K562 (cell line): ENCODE data around the gene NOD2. TPM values are rescaled to one million over a fixed set of nuclear protein-coding genes. Genes with fewer than 3 reads are reported as not detected.

Source experiments
- CHD2 ChIP-seq: IDR thresholded peaks from 2 replicates; pipeline ENCODE4 v1.6.1; 2011; ENCODE audit warnings: low read depth, low read length
- E2F5 ChIP-seq: sonication (generic); formaldehyde crosslinking; IDR thresholded peaks from 2 replicates; pipeline ENCODE4 v1.8.0; 2022; ENCODE audit warnings: mild to moderate bottlenecking, missing genetic modification reagents
- GABPB2 ChIP-seq: fragments of 250-450 bp; sonication (Bioruptor Pico); conservative IDR thresholded peaks from 2 replicates; pipeline ENCODE4 v1.5.1; 2021; ENCODE audit warnings: mild to moderate bottlenecking
- JUND ChIP-seq, 2 experiments: IDR thresholded peaks; 2 replicates in 1 of 2; 3 replicates in 1 of 2; pipeline ENCODE4 v1.6.1; 2011; ENCODE audit warnings: borderline replicate concordance in 2 of 2, low read depth in 2 of 2, low read length in 2 of 2, improper control_type of control experiment in 1 of 2, missing biosample characterization in 1 of 2, missing genetic modification characterization in 1 of 2, missing genetic modification reagents in 1 of 2
- MGA ChIP-seq: fragments of 450-650 bp; IDR thresholded peaks from 2 replicates; pipeline ENCODE4 v1.6.1; 2016; ENCODE audit warnings: mild to moderate bottlenecking, moderate library complexity
- NR1H2 ChIP-seq: sonication (generic); formaldehyde crosslinking; IDR thresholded peaks from 2 replicates; pipeline ENCODE4 v1.4.0; 2020; ENCODE audit warnings: mild to moderate bottlenecking, missing genetic modification reagents
- PPARD ChIP-seq: fragments of 250-450 bp; sonication (Bioruptor Pico); IDR thresholded peaks from 2 replicates; pipeline ENCODE4 v1.8.0; 2022; ENCODE audit warnings: inconsistent platforms, mild to moderate bottlenecking, moderate library complexity
- SMARCC2 ChIP-seq: fragments of 450-650 bp; IDR thresholded peaks from 2 replicates; pipeline ENCODE4 v1.6.1; 2017; ENCODE audit warnings: antibody characterized with exemption, moderate library complexity, mild to moderate bottlenecking, low read depth
- TOE1 ChIP-seq, 2 experiments: fragments of 450-650 bp in 1 of 2; sonication (generic) in 1 of 2; formaldehyde crosslinking in 1 of 2; IDR thresholded peaks; 2 replicates each; pipeline versions ENCODE4 v1.7.1 to v1.8.0; 2016 to 2022; ENCODE audit warnings: borderline replicate concordance in 2 of 2, mild to moderate bottlenecking in 2 of 2, antibody characterized with exemption in 1 of 2, inconsistent platforms in 1 of 2, low read depth in 1 of 2, missing genetic modification reagents in 1 of 2, moderate library complexity in 1 of 2
- ZNF217 ChIP-seq: sonication (generic); formaldehyde crosslinking; IDR thresholded peaks from 2 replicates; pipeline ENCODE4 v1.8.0; 2022; ENCODE audit warnings: mild to moderate bottlenecking, missing genetic modification reagents
- ZNF449 ChIP-seq: fragments of 250-450 bp; sonication (Bioruptor Pico); IDR thresholded peaks from 2 replicates; pipeline ENCODE4 v1.8.0; 2022; ENCODE audit warnings: moderate library complexity, mild to moderate bottlenecking, inconsistent platforms
- ZNF668 ChIP-seq: fragments of 250-450 bp; sonication (Bioruptor Pico); IDR thresholded peaks from 2 replicates; pipeline ENCODE4 v1.8.0; 2022; ENCODE audit warnings: mild to moderate bottlenecking, inconsistent platforms
- polyA plus RNA-seq, 8 experiments: library from polyadenylated mRNA; depleted of rRNA in 4 of 8; stranded (reverse) in 5 of 8; unstranded in 3 of 8; fragments of >200 nt; fragmentation: Nextera tagmentation in 2 of 8; fragmentation: Illumina TruSeq in 1 of 8; extraction: Ambion mirVana in 2 of 8; extraction: Trizol in 1 of 8; gene quantifications; 2 replicates each; pipeline versions ENCODE4 v1.2.1 to v1.2.3, GENCODE V29; 2011 to 2014; ENCODE audit warnings: inconsistent platforms in 1 of 8, missing spikeins in 1 of 8
- total RNA-seq, 7 experiments: library from RNA; depleted of rRNA in 6 of 7; stranded (reverse); fragments of >200 nt in 6 of 7; fragmentation: Illumina TruSeq in 2 of 7; extraction: Trizol in 2 of 7; gene quantifications; 2 replicates each; pipeline versions ENCODE4 v1.2.1 to v1.2.3, GENCODE V29; 2011 to 2021; ENCODE audit warnings: low replicate concordance in 1 of 7

Gene NOD2
- total and polyA plus RNA-seq, 9 of the 15 experiments (the other 6 are each of a cell fraction or from before 2014, with no cell fraction given): 0.04 TPM; not detected in 8

- TF ChIP-seq ZNF217 (no peak), TOE1 (IDR thresholded peaks at IDR 0.05; ENCODE audit: borderline replicate concordance) (peak; percentile 87), TOE1 (CRISPR knock-in tag; IDR thresholded peaks at IDR 0.05; ENCODE audit: borderline replicate concordance, low read depth) (no peak), GABPB2 (CRISPR knock-in tag) (no peak), NR1H2 (no peak), E2F5 (CRISPR knock-in tag) (no peak), JUND (IDR thresholded peaks at IDR 0.05; ENCODE audit: borderline replicate concordance, low read depth, low read length) (peak; percentile 13; the same call in 1 of the 2 replicates), JUND (tag; IDR thresholded peaks at IDR 0.05; ENCODE audit: borderline replicate concordance, low read depth, low read length) (peak; percentile 25; the same call in 1 of the 3 replicates), ZNF668 (no peak), ZNF449 (CRISPR knock-in tag) (no peak), PPARD (CRISPR knock-in tag) (no peak), SMARCC2 (no peak), CHD2 (no peak), MGA (peak; percentile 48)
Measured at GRCh38 chr16:50696575-50697420, 3.4 kb downstream of the NOD2 start (continued).
